OCI-LY1 (cell line): ENCODE measurements around the gene FTO.

Experiments
- H2AFZ ChIP-seq: fragments of 200-600 bp; sonication (generic), shearing (Covaris generic); 2 replicates; pipeline ENCODE4 v1.6.0; 2014; ENCODE audit warnings: antibody characterized with exemption, mild to moderate bottlenecking, low read length
- H3F3A ChIP-seq: fragments of 200-600 bp; sonication (generic), shearing (Covaris generic); 2 replicates; pipeline ENCODE4 v1.6.0; 2014; ENCODE audit warnings: mild to moderate bottlenecking, antibody characterized with exemption, low read length, moderate library complexity; ENCODE audit not compliant: insufficient read depth
- H3K27ac ChIP-seq: fragments of 200-600 bp; sonication (generic); 2 replicates; pipeline ENCODE4 v1.5.1; 2014; ENCODE audit warnings: low read length, mixed run types, mild to moderate bottlenecking, low read depth; ENCODE audit not compliant: poor library complexity, severe bottlenecking
- H3K27me3 ChIP-seq: fragments of 200-600 bp; sonication (generic); 2 replicates; pipeline ENCODE4 v1.6.0; 2014; ENCODE audit warnings: antibody characterized with exemption, mild to moderate bottlenecking, low read length, moderate library complexity; ENCODE audit not compliant: insufficient read depth
- H3K36me3 ChIP-seq: fragments of 200-600 bp; sonication (generic); 2 replicates; pipeline ENCODE4 v1.6.1; 2014; ENCODE audit warnings: mild to moderate bottlenecking, antibody characterized with exemption, low read length, moderate library complexity, mixed read lengths; ENCODE audit not compliant: insufficient read depth
- H3K4me1 ChIP-seq: fragments of 200-600 bp; sonication (generic); 2 replicates; pipeline ENCODE4 v1.5.1; 2014; ENCODE audit warnings: mild to moderate bottlenecking, low read length, moderate library complexity; ENCODE audit not compliant: insufficient read depth, severe bottlenecking
- H3K4me2 ChIP-seq: fragments of 200-600 bp; sonication (generic), shearing (Covaris generic); 2 replicates; pipeline ENCODE4 v1.6.1; 2014; ENCODE audit warnings: low read length
- H3K4me3 ChIP-seq: fragments of 200-600 bp; sonication (generic); 2 replicates; pipeline ENCODE4 v1.5.1; 2014; ENCODE audit warnings: low read length, low read depth, mild to moderate bottlenecking, mixed read lengths; ENCODE audit not compliant: poor library complexity, severe bottlenecking
- H3K79me2 ChIP-seq: fragments of 200-600 bp; shearing (Covaris generic); 2 replicates; pipeline ENCODE4 v1.6.1; 2016; ENCODE audit warnings: mixed run types, low read length, mixed read lengths; ENCODE audit not compliant: insufficient read depth
- H3K9ac ChIP-seq: fragments of 200-600 bp; sonication (generic), shearing (Covaris generic); 2 replicates; pipeline ENCODE4 v1.6.1; 2014; ENCODE audit warnings: mild to moderate bottlenecking, low read length, mixed read lengths
- H3K9me2 ChIP-seq: fragments of 200-600 bp; sonication (generic), shearing (Covaris generic); 2 replicates; pipeline ENCODE4 v1.6.1; 2014; ENCODE audit warnings: low read depth, mild to moderate bottlenecking, low read length, mixed read lengths
- H3K9me3 ChIP-seq: fragments of 200-600 bp; shearing (Covaris generic); 2 replicates; pipeline ENCODE4 v1.6.1; 2014; ENCODE audit warnings: low read length, mixed read lengths
- H4K20me1 ChIP-seq: fragments of 200-600 bp; sonication (generic), shearing (Covaris generic); 2 replicates; pipeline ENCODE4 v1.6.0; 2016; ENCODE audit warnings: mild to moderate bottlenecking, low read length; ENCODE audit not compliant: insufficient read depth
- EZH2 ChIP-seq: fragments of 200-600 bp; sonication (generic), shearing (Covaris generic); IDR thresholded peaks from 2 replicates; pipeline ENCODE4 v1.8.0; 2017; ENCODE audit warnings: borderline replicate concordance, mixed run types, mild to moderate bottlenecking, antibody characterized with exemption, low read length, moderate library complexity, mixed read lengths
- TF ChIP-seq, protein P1 (sequence below): fragments of 200-600 bp; sonication (generic), shearing (Covaris generic); IDR thresholded peaks from 2 replicates; pipeline ENCODE4 v1.5.1; 2017; ENCODE audit warnings: mild to moderate bottlenecking, antibody characterized with exemption, low read length, moderate library complexity, mixed read lengths

Gene FTO

DNA sequence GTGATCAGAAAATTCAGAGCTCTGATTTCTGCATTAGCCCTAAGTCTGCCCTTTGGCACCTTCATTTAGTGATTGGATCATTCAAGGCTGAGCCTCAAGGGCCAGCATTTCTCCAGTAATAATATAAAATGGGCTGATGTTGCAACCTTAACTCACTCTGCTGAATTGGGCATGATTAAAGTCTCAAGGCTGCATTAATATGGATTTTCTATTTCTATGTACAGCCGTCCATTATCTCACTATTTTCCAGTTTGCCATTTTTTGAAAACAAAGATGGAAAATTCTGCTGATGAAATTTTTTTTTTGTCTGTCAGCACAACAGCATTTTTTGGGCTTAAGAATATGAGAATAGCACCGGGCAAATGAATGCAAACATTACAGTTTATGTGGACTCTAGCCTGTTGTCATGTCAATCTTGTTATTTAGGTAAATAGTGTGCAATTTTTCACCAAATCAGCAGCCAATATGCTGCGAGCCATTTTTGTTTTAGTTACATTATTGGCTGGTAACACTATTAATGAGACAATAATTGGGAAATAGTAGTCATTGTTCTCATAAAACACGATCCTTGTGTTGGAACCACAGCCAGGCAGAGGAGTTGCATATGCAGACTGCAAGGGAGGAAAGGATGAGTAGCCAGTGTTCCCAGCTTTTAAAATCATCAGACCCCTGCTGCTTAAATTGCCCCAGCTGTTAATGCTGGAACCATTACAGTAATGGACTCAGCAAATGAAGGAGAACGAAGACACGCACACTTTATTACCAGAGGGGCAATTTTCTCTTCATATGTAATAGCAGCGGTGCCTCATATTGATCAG lies 10.5 kb downstream of the FTO start:
- Histone ChIP-seq H3K36me3 (no peaks in the 10 kb centered on the region; the same call in 1 of the 2 replicates), H3K9me2 (no peaks in the 10 kb centered on the region), H3K9me3 (no peaks in the 10 kb centered on the region), H3K4me3 (no peak overlapping the region), H3K79me2 (peaks cover 37% of the 10 kb centered on the region), H4K20me1 (no peaks in the 10 kb centered on the region), H3K4me1 (no peaks in the 10 kb centered on the region), H3K4me2 (no peak overlapping the region), H3K9ac (no peak overlapping the region), H3K27me3 (no peaks in the 10 kb centered on the region), H2AFZ (no peak overlapping the region), H3K27ac (no peak overlapping the region), H3F3A (no peaks in the 10 kb centered on the region)
- TF ChIP-seq, protein P1, sequence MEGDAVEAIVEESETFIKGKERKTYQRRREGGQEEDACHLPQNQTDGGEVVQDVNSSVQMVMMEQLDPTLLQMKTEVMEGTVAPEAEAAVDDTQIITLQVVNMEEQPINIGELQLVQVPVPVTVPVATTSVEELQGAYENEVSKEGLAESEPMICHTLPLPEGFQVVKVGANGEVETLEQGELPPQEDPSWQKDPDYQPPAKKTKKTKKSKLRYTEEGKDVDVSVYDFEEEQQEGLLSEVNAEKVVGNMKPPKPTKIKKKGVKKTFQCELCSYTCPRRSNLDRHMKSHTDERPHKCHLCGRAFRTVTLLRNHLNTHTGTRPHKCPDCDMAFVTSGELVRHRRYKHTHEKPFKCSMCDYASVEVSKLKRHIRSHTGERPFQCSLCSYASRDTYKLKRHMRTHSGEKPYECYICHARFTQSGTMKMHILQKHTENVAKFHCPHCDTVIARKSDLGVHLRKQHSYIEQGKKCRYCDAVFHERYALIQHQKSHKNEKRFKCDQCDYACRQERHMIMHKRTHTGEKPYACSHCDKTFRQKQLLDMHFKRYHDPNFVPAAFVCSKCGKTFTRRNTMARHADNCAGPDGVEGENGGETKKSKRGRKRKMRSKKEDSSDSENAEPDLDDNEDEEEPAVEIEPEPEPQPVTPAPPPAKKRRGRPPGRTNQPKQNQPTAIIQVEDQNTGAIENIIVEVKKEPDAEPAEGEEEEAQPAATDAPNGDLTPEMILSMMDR = no peak
- TF ChIP-seq EZH2 = no peak

DNA sequence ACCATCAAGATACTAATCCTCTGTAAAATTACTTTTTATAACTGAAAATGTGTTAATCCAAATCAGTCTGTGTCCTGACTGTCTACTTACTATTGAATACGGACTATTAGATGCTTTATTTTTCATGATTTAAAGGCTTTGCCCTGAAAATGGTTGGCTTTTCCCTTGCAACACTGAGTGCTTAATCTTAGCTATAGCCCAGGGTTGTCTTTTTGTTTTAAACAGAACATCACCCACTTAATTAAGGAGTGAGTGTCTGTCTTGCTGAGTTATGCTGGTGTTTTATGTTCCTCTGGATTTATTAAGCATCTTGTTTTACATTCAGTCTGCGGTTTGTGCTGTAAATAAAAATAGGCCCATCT lies 11.0 kb downstream of the FTO start:
- Histone ChIP-seq H3K4me2 (no peak overlapping the region), H4K20me1 (no peaks in the 10 kb centered on the region)
- no peak for TF ChIP-seq EZH2
- TF ChIP-seq, protein P1 = no peak

DNA sequence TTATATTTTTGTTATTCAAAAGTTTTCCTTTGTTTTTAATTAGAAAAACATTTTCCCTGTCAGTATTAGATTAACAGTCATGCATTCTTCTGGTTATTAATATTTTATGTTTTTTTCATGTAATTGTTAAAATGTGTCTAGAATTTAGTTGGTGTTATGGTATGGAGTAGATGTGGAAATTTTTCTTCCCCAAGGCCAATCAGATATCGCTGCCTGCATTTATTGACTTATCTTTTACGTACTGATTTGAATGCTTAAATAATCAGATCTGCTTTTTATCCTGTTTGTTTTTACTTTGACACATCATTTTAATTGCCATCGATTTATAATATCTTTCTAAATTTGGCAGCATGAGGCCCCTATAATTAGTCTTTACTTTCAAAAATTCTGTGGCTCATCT lies 13.6 kb downstream of the FTO start:
- no peak for TF ChIP-seq EZH2
- TF ChIP-seq, protein P1 = no peak

More for the DNA sequence above, 11.0 kb downstream of the FTO start:
- no peak overlapping the region for H3K27ac ChIP-seq
- no peak overlapping the region for H3K9ac ChIP-seq
- no peaks in the 10 kb centered on the region; the same call in 1 of the 2 replicates for H3K36me3 ChIP-seq
- no peaks in the 10 kb centered on the region for H3K9me3 ChIP-seq
- no peak overlapping the region for H3K4me3 ChIP-seq
- H3F3A ChIP-seq = no peaks in the 10 kb centered on the region
- H3K27me3 ChIP-seq = no peaks in the 10 kb centered on the region
- H3K4me1 ChIP-seq = no peaks in the 10 kb centered on the region
- H3K79me2 ChIP-seq = peaks cover 42% of the 10 kb centered on the region
- no peak overlapping the region for H2AFZ ChIP-seq
- no peaks in the 10 kb centered on the region for H3K9me2 ChIP-seq

More for the DNA sequence above, 13.6 kb downstream of the FTO start:
- Histone ChIP-seq H3K4me1 (no peaks in the 10 kb centered on the region), H3K36me3 (no peaks in the 10 kb centered on the region; the same call in 1 of the 2 replicates), H3F3A (no peaks in the 10 kb centered on the region), H2AFZ (no peak overlapping the region), H3K27me3 (no peaks in the 10 kb centered on the region), H4K20me1 (no peaks in the 10 kb centered on the region), H3K4me2 (no peak overlapping the region), H3K9me2 (no peaks in the 10 kb centered on the region), H3K9ac (no peak overlapping the region), H3K79me2 (peaks cover 48% of the 10 kb centered on the region), H3K27ac (no peak overlapping the region), H3K4me3 (no peak overlapping the region), H3K9me3 (no peaks in the 10 kb centered on the region)
